D721Med (cell line): ENCODE measurements around the gene CD22.

Source experiments
- DNase-seq: peaks from one replicate; pipeline ENCODE4 v3.0.0; 2011; ENCODE audit warnings: low spot score; ENCODE audit not compliant: insufficient read length
- FAIRE-seq: peaks from 2 replicates; lab custom pipeline; 2011; peaks lifted over from hg19 to GRCh38; lab: Jason Lieb, UNC
- CTCF ChIP-seq: IDR thresholded peaks from 2 replicates; pipeline ENCODE4 v1.5.1; 2012; ENCODE audit warnings: mild to moderate bottlenecking, control low read depth; ENCODE audit not compliant: insufficient read depth; ENCODE audit errors: missing control alignments

CD22 gene

GRCh38 chr19:35321291-35321690, 7.7 kb upstream of the CD22 start:
- DNase-seq, result no peak
- no peak for TF ChIP-seq CTCF
- no peak for FAIRE-seq

DNA sequence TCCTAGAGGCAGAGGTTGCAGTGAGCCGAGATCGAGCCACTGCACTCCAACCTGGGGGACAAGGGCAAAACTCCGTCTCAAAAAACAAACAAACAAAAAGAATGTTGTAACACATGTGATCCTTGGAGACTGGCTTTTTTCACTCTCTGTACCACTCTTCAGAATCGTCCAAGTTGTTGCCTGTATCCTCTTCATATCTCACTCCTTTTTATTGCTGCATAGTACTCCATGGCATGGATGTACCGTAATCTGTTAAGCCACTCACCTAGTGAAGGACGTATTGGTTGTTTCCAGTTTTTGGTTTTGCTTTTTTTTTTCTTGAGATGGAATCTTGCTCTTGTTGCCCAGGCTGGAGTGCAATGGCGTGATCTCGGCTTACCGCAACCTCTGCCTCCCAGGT, 7.0 kb upstream of the CD22 start:
- FAIRE-seq (no peak), DNase-seq (no peak)
- no peak for TF ChIP-seq CTCF

DNA sequence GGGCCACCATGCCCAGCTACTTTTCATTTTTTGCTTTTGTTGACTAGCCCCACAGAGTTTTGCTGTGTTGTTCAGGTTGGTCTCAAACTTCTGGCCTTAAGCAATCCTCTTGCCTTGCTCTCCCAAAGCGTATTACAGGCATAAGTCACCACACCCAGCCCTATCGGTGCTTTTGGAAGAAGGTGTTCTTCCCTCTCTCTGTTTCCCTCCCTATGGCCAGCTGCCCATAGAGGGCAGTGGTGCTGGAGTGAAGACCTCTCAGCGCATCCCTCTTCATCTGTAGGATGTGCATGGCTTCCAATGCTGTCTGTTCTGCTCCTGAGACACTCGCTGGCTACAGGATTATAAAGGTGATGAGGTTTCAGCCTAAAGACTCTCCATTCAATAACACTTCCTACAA, 1.3 kb upstream of the CD22 start:
- no peak for FAIRE-seq
- TF ChIP-seq CTCF, result no peak
- DNase-seq, result no peak

DNA sequence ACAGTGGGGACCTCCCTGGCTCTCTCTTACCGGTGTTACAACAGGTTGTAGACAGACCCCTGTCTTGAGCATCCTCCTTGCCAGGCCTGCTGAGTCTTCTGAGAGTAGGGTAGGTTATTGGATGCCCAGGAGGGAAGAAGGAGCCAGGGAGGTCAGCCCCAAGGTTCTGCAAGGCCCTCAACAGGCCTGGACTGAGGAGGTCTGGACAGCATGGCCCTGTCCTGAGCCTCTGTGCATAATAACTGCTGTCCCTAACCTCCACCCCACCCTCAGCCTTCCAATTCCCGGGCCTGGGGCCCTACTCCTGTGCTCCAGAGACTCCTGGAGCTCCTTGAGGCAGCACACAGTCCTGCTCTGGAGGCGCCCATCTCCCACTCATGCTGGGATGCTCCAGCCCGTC, 336 bp downstream of the CD22 start:
- no peak for TF ChIP-seq CTCF
- FAIRE-seq (no peak), DNase-seq (no peak)

DNA sequence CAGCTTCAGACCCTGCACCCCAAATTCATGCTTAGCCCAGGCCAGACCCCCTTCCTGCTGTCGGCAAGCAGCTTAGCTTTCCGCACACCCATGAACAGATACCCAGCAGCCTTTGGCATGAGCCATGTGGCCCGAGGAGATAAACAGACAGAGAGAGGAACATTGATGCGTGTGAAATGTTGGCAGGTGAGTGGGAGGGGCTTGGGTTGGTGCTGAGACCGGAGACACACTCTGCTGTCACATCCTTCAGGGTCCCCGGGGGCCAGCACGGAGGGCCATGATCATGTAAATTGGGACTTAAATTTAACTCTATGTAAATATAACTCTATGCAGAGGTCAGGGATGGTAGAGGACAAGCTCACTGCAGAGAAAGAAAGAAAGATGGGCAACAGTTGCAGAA, 1.5 kb downstream of the CD22 start:
- no peak for DNase-seq
- no peak for TF ChIP-seq CTCF
- no peak for FAIRE-seq

GRCh38 chr19:35331551-35332214, 2.7 kb downstream of the CD22 start:
- no peak for TF ChIP-seq CTCF
- DNase-seq, result no peak
- FAIRE-seq, result no peak

GRCh38 chr19:35332817-35333216, 3.8 kb downstream of the CD22 start:
- no peak for TF ChIP-seq CTCF
- DNase-seq, result no peak
- FAIRE-seq, result no peak
